Measurements from ENCODE around the gene LOXL4. TPM values are rescaled to one million over a fixed set of nuclear protein-coding genes. Genes with fewer than 3 reads are reported as not detected.

LOXL4 gene
- total RNA-seq, 1 donor from 2014 or later: not detected

GRCh38 chr10:98201760-98202159, 66.2 kb downstream of the LOXL4 start:
- intact Hi-C loops (cut with micrococcal nuclease): no loop called here

Other genes with a start within 250 kb of the LOXL4 start
- gene CRTAC1, start 237.6 kb downstream of the LOXL4 start, total RNA-seq: not detected in 2 replicates
- gene R3HCC1L, start 133.5 kb downstream of the LOXL4 start, total RNA-seq: 16.9 and 17.2 TPM in 2 replicates
- 8.6 and 8.8 TPM in 2 replicates for gene PYROXD2, start 147.0 kb upstream of the LOXL4 start, total RNA-seq
- gene HPS1, start 178.7 kb upstream of the LOXL4 start, total RNA-seq: 80.8 and 81.6 TPM in 2 replicates

Data from T-helper 2 cell treated with Interferon-gamma antibody and Interleukin-4, amounts not matched to agents 100 ng/mL and 5 ng/mL, for 36 hours (primary cell).